Panc1 (cell line): ENCODE results near the gene GAL3ST2. TPM values are rescaled to one million over a fixed set of nuclear protein-coding genes. Genes with fewer than 3 reads are reported as not detected.

ENCODE experiments used
- ATAC-seq: fragments of 200-7000 bp; cut with Tn5 transposase; 2 replicates; pipeline ENCODE4 v1.9.1; 2020; ENCODE audit warnings: mild to moderate bottlenecking, moderate library complexity
- BruUV-seq: library from RNA; stranded (reverse); fragments of 400-500 nt; replicated peaks from 2 replicates; lab custom pipeline; 2021; lab: Mats Ljungman, UMichigan
- CTCF ChIA-PET: fragments of 300-600 bp; sonication (Branson Sonifier 250); formaldehyde crosslinking; loops from one replicate; lab custom pipeline; 2022; ENCODE audit warnings: antibody characterized with exemption; lab: Charles Lee
- POLR2A ChIA-PET: fragments of 300-600 bp; sonication (Branson Sonifier 250); formaldehyde crosslinking; loops from one replicate; lab custom pipeline; 2022; ENCODE audit warnings: antibody characterized with exemption; lab: Charles Lee
- DNase-seq: peaks from one replicate; pipeline ENCODE4 v3.0.0-alpha.2; 2010; ENCODE audit warnings: low read depth, low spot score
- H3K27ac ChIP-seq: 2 replicates; pipeline ENCODE4 v1.5.1; 2011; ENCODE audit warnings: mild to moderate bottlenecking, low read length, inconsistent platforms
- H3K27me3 ChIP-seq: fragments of 200-500 bp; sonication (Bioruptor generic); 2 replicates; pipeline ENCODE4 v1.6.0; 2014; ENCODE audit warnings: low read length, inconsistent platforms; ENCODE audit not compliant: control insufficient read depth, insufficient read depth
- H3K36me3 ChIP-seq: fragments of 200-500 bp; sonication (Bioruptor generic); 2 replicates; pipeline ENCODE4 v1.5.1; 2014; ENCODE audit warnings: inconsistent platforms, mild to moderate bottlenecking, low read length, moderate library complexity; ENCODE audit not compliant: control insufficient read depth, insufficient read depth
- H3K4me1 ChIP-seq: 2 replicates; pipeline ENCODE4 v1.5.1; 2011; ENCODE audit warnings: inconsistent platforms, mild to moderate bottlenecking, low read length, moderate library complexity; ENCODE audit not compliant: control insufficient read depth, insufficient read depth
- H3K4me3 ChIP-seq, 2 experiments: 2 replicates each; pipeline ENCODE4 v1.5.1; 2011 to 2012; ENCODE audit warnings: low read depth in 2 of 2, low read length in 2 of 2, mild to moderate bottlenecking in 2 of 2, inconsistent platforms in 1 of 2, moderate library complexity in 1 of 2
- H3K9me3 ChIP-seq: fragments of 200-500 bp; sonication (Bioruptor generic); 2 replicates; pipeline ENCODE4 v1.5.1; 2014; ENCODE audit warnings: low read depth, mild to moderate bottlenecking, inconsistent platforms, low read length, moderate library complexity; ENCODE audit not compliant: control insufficient read depth, insufficient read depth
- CTCF ChIP-seq: fragments of 450-650 bp; IDR thresholded peaks from 2 replicates; pipeline ENCODE4 v1.5.1; 2017; ENCODE audit warnings: mild to moderate bottlenecking
- POLR2AphosphoS5 ChIP-seq: IDR thresholded peaks from 2 replicates; pipeline ENCODE4 v1.6.1; 2012; ENCODE audit warnings: mild to moderate bottlenecking, low read depth, low read length, moderate library complexity
- REST ChIP-seq, 2 experiments: IDR thresholded peaks; 2 replicates each; pipeline ENCODE4 v1.6.1; 2011 to 2012; ENCODE audit warnings: low read depth in 2 of 2, control low read depth in 1 of 2, low read length in 1 of 2, mild to moderate bottlenecking in 1 of 2, moderate library complexity in 1 of 2; ENCODE audit not compliant: insufficient read depth in 1 of 2
- SIN3A ChIP-seq: IDR thresholded peaks from 2 replicates; pipeline ENCODE4 v1.6.1; 2012; ENCODE audit warnings: low read depth, mild to moderate bottlenecking, low read length, moderate library complexity, borderline replicate concordance; ENCODE audit not compliant: insufficient read depth
- TCF7L2 ChIP-seq: IDR thresholded peaks from 2 replicates; pipeline ENCODE4 v1.6.1; 2011; ENCODE audit warnings: mild to moderate bottlenecking, low read depth, low read length, inconsistent platforms
- in situ Hi-C: cut with HindIII; loops from 2 replicates; pipeline ENCODE4 v1.10.0; 2016; ENCODE audit warnings: low sequenced_read_pairs, low pct_unique_long_range_greater_than_20kb
- intact Hi-C: fragments of 100-400 bp; cut with micrococcal nuclease; formaldehyde crosslinking; loops from one replicate; pipeline ENCODE4 v1.10.0; 2022; ENCODE audit not compliant: unreplicated experiment
- total RNA-seq: library from RNA; stranded (reverse); gene quantifications from one replicate; pipeline ENCODE4 v1.2.1, GENCODE V29; 2021; ENCODE audit not compliant: unreplicated experiment

GAL3ST2 gene
- total RNA-seq, 1 experiment from 2014 or later, result 1.6 TPM

- Histone ChIP-seq H3K27me3 (no peaks in the 10 kb centered on the region), H3K27ac (peak overlapping the region; percentile 57; the same call in 1 of the 2 replicates), H3K36me3 (no peaks in the 10 kb centered on the region), H3K4me1 (peaks cover 12% of the 10 kb centered on the region), H3K4me3 (no peak overlapping the region), H3K9me3 (no peaks in the 10 kb centered on the region)
- POLR2A ChIA-PET, result interaction anchor here (0.6 kb wide), 1 partner anchor 34 kb away, joined by 7 read pairs; no protein-coding TSS in a partner anchor
- intact Hi-C loops (no loop called here), in situ Hi-C loops (no loop called here)
- CTCF ChIA-PET, result no interaction called here
- DNase-seq (no peak), ATAC-seq (no peak)
- TF ChIP-seq REST (IDR thresholded peaks at IDR 0.05; ENCODE audit: insufficient read depth in 1 of 2, low read depth in 2 of 2, low read length in 1 of 2) (no peak), POLR2AphosphoS5 (no peak), CTCF (no peak), SIN3A (no peak), TCF7L2 (no peak)
- BruUV-seq, result TSS peak; percentile 67
Measured at GRCh38 chr2:241762933-241763369, 13.7 kb upstream of the GAL3ST2 start.

GRCh38 chr2:241763551-241764274 is 12.9 kb upstream of the GAL3ST2 start:
- Histone ChIP-seq H3K9me3 (no peaks in the 10 kb centered on the region), H3K4me3 (no peak overlapping the region), H3K27ac (no peak overlapping the region; the same call in 1 of the 2 replicates), H3K4me1 (peaks cover 12% of the 10 kb centered on the region), H3K36me3 (no peaks in the 10 kb centered on the region), H3K27me3 (no peaks in the 10 kb centered on the region)
- no TSS peak for BruUV-seq
- in situ Hi-C loops (no loop called here), intact Hi-C loops (no loop called here)
- ATAC-seq (no peak), DNase-seq (no peak)
- CTCF ChIA-PET, result no interaction called here
- POLR2A ChIA-PET, result no interaction called here
- no peak for TF ChIP-seq CTCF
- TF ChIP-seq POLR2AphosphoS5, result no peak
- no peak for TF ChIP-seq TCF7L2
- no peak for TF ChIP-seq SIN3A
- TF ChIP-seq REST (IDR thresholded peaks at IDR 0.05; ENCODE audit: insufficient read depth in 1 of 2, low read depth in 2 of 2, low read length in 1 of 2), result no peak
